ENCODE measurements around the gene GON4L.

GON4L gene

GRCh38 chr1:155884982-155885381 lies 28.0 kb upstream of the GON4L start:
- POLR2A ChIA-PET, result interaction anchor here (0.6 kb wide), 2 partner anchors 18 to 316 kb away, joined by 3 read pairs; no protein-coding TSS in a partner anchor

GRCh38 chr1:155884031-155884960 lies 27.3 kb upstream of the GON4L start:
- no peaks in the 10 kb centered on the region for H3K27me3 ChIP-seq (replicated peaks in 2 of 5; ENCODE audit: control insufficient read depth in 4 of 5, insufficient read depth in 5 of 5, low read length in 4 of 5)
- WGBS (ENCODE audit: insufficient coverage), result 99% methylated on average over 5 of the region's 9 CpGs
- H3K36me3 ChIP-seq (ENCODE audit: control insufficient read depth in 4 of 4, insufficient read depth in 4 of 4, low read length in 3 of 4), result peaks cover 4 to 37% (median 12%) of the 10 kb centered on the region in 4 experiments
- CTCF ChIA-PET, result interaction anchor here (1.1 to 1.6 kb wide), 5 partner anchors 10 to 23 kb away, joined by 3 to 4 read pairs (median 3); no protein-coding TSS in a partner anchor
- H3K4me1 ChIP-seq (ENCODE audit: control extremely low read depth in 1 of 4, control insufficient read depth in 4 of 4, insufficient read depth in 4 of 4, low read length in 3 of 4), result no peaks in the 10 kb centered on the region
- no peak overlapping the region for H3K27ac ChIP-seq (ENCODE audit: insufficient read depth in 1 of 2, low read depth in 1 of 2, low read length in 2 of 2, poor library complexity in 1 of 2, severe bottlenecking in 2 of 2)
- no peaks in the 10 kb centered on the region for H3K9me3 ChIP-seq (ENCODE audit: control extremely low read depth in 1 of 5, control insufficient read depth in 4 of 5, insufficient read depth in 2 of 5, low read depth in 1 of 5, low read length in 4 of 5)
- H3K4me3 ChIP-seq (ENCODE audit: control insufficient read depth in 1 of 7, extremely low read depth in 1 of 7, insufficient read depth in 4 of 7, low read depth in 2 of 7, low read length in 6 of 7), result no peak overlapping the region
- POLR2A ChIA-PET, result interaction anchor here (0.5 to 0.6 kb wide), 2 partner anchors 18 to 24 kb away, joined by 3 read pairs; no protein-coding TSS in a partner anchor
- no peak for DNase-seq

More at GRCh38 chr1:155884982-155885381, 28.0 kb upstream of the GON4L start:
- Histone ChIP-seq H3K9me3 (ENCODE audit: control extremely low read depth in 1 of 5, control insufficient read depth in 4 of 5, insufficient read depth in 2 of 5, low read depth in 1 of 5, low read length in 4 of 5) (no peaks in the 10 kb centered on the region), H3K4me1 (ENCODE audit: control extremely low read depth in 1 of 4, control insufficient read depth in 4 of 4, insufficient read depth in 4 of 4, low read length in 3 of 4) (no peaks in the 10 kb centered on the region), H3K27me3 (replicated peaks in 2 of 5; ENCODE audit: control insufficient read depth in 4 of 5, insufficient read depth in 5 of 5, low read length in 4 of 5) (no peaks in the 10 kb centered on the region), H3K36me3 (ENCODE audit: control insufficient read depth in 4 of 4, insufficient read depth in 4 of 4, low read length in 3 of 4) (peaks cover 4 to 35% (median 9%) of the 10 kb centered on the region in 4 experiments), H3K27ac (ENCODE audit: insufficient read depth in 1 of 2, low read depth in 1 of 2, low read length in 2 of 2, poor library complexity in 1 of 2, severe bottlenecking in 2 of 2) (no peak overlapping the region), H3K4me3 (ENCODE audit: control insufficient read depth in 1 of 7, extremely low read depth in 1 of 7, insufficient read depth in 4 of 7, low read depth in 2 of 7, low read length in 6 of 7) (no peak overlapping the region)
- CTCF ChIA-PET, result interaction anchor here (1.1 to 1.6 kb wide), 4 partner anchors 10 to 23 kb away, joined by 3 to 4 read pairs (median 4); no protein-coding TSS in a partner anchor
- DNase-seq, result no peak

GRCh38 chr1:155882766-155883165 lies 25.8 kb upstream of the GON4L start:
- no peaks in the 10 kb centered on the region for H3K27me3 ChIP-seq (replicated peaks in 2 of 5; ENCODE audit: control insufficient read depth in 4 of 5, insufficient read depth in 5 of 5, low read length in 4 of 5)
- H3K27ac ChIP-seq (ENCODE audit: insufficient read depth in 1 of 2, low read depth in 1 of 2, low read length in 2 of 2, poor library complexity in 1 of 2, severe bottlenecking in 2 of 2), result no peak overlapping the region
- DNase-seq, result no peak
- CTCF ChIA-PET, result interaction anchor here (0.5 to 1.9 kb wide), 5 partner anchors 9 to 27 kb away, joined by 3 to 13 read pairs (median 4); no protein-coding TSS in a partner anchor
- H3K4me1 ChIP-seq (ENCODE audit: control extremely low read depth in 1 of 4, control insufficient read depth in 4 of 4, insufficient read depth in 4 of 4, low read length in 3 of 4), result no peaks in the 10 kb centered on the region
- H3K9me3 ChIP-seq (ENCODE audit: control extremely low read depth in 1 of 5, control insufficient read depth in 4 of 5, insufficient read depth in 2 of 5, low read depth in 1 of 5, low read length in 4 of 5), result no peaks in the 10 kb centered on the region
- H3K36me3 ChIP-seq (ENCODE audit: control insufficient read depth in 4 of 4, insufficient read depth in 4 of 4, low read length in 3 of 4), result peaks cover 3 to 37% (median 12%) of the 10 kb centered on the region in 4 experiments
- 83% methylated on average over 1 of the region's 2 CpGs for WGBS (ENCODE audit: insufficient coverage)
- no peak overlapping the region for H3K4me3 ChIP-seq (ENCODE audit: control insufficient read depth in 1 of 7, extremely low read depth in 1 of 7, insufficient read depth in 4 of 7, low read depth in 2 of 7, low read length in 6 of 7)
- POLR2A ChIA-PET, result no interaction called here

- Histone ChIP-seq H3K27ac (ENCODE audit: insufficient read depth in 1 of 2, low read depth in 1 of 2, low read length in 2 of 2, poor library complexity in 1 of 2, severe bottlenecking in 2 of 2) (no peak overlapping the region), H3K4me3 (ENCODE audit: control insufficient read depth in 1 of 7, extremely low read depth in 1 of 7, insufficient read depth in 4 of 7, low read depth in 2 of 7, low read length in 6 of 7) (no peak overlapping the region), H3K36me3 (ENCODE audit: control insufficient read depth in 4 of 4, insufficient read depth in 4 of 4, low read length in 3 of 4) (peaks cover 3 to 37% (median 12%) of the 10 kb centered on the region in 4 experiments), H3K4me1 (ENCODE audit: control extremely low read depth in 1 of 4, control insufficient read depth in 4 of 4, insufficient read depth in 4 of 4, low read length in 3 of 4) (no peaks in the 10 kb centered on the region), H3K27me3 (replicated peaks in 2 of 5; ENCODE audit: control insufficient read depth in 4 of 5, insufficient read depth in 5 of 5, low read length in 4 of 5) (no peaks in the 10 kb centered on the region), H3K9me3 (ENCODE audit: control extremely low read depth in 1 of 5, control insufficient read depth in 4 of 5, insufficient read depth in 2 of 5, low read depth in 1 of 5, low read length in 4 of 5) (no peaks in the 10 kb centered on the region)
- ChIA-PET CTCF (interaction anchor here (0.5 to 1.9 kb wide), 5 partner anchors 9 to 26 kb away, joined by 3 to 13 read pairs (median 4); no protein-coding TSS in a partner anchor), POLR2A (no interaction called here)
- no peak for DNase-seq
These were observed 25.2 kb upstream of the GON4L start for GRCh38 chr1:155882235-155882634.

GRCh38 chr1:155880950-155881349 lies 23.9 kb upstream of the GON4L start:
- Histone ChIP-seq H3K4me1 (ENCODE audit: control extremely low read depth in 1 of 4, control insufficient read depth in 4 of 4, insufficient read depth in 4 of 4, low read length in 3 of 4) (no peaks in the 10 kb centered on the region), H3K27me3 (replicated peaks in 2 of 5; ENCODE audit: control insufficient read depth in 4 of 5, insufficient read depth in 5 of 5, low read length in 4 of 5) (no peaks in the 10 kb centered on the region), H3K27ac (ENCODE audit: insufficient read depth in 1 of 2, low read depth in 1 of 2, low read length in 2 of 2, poor library complexity in 1 of 2, severe bottlenecking in 2 of 2) (no peak overlapping the region), H3K9me3 (ENCODE audit: control extremely low read depth in 1 of 5, control insufficient read depth in 4 of 5, insufficient read depth in 2 of 5, low read depth in 1 of 5, low read length in 4 of 5) (no peaks in the 10 kb centered on the region), H3K36me3 (ENCODE audit: control insufficient read depth in 4 of 4, insufficient read depth in 4 of 4, low read length in 3 of 4) (peaks cover 3 to 32% (median 10%) of the 10 kb centered on the region in 4 experiments), H3K4me3 (ENCODE audit: control insufficient read depth in 1 of 7, extremely low read depth in 1 of 7, insufficient read depth in 4 of 7, low read depth in 2 of 7, low read length in 6 of 7) (no peak overlapping the region)
- ChIA-PET CTCF (no interaction called here), POLR2A (no interaction called here)
- no peak for DNase-seq
- 100% methylated on average over 3 of the region's 6 CpGs for WGBS (ENCODE audit: insufficient coverage)

GRCh38 chr1:155880251-155880650 lies 23.2 kb upstream of the GON4L start:
- no peak for DNase-seq
- ChIA-PET CTCF (no interaction called here), POLR2A (no interaction called here)
- no peak overlapping the region for H3K27ac ChIP-seq (ENCODE audit: insufficient read depth in 1 of 2, low read depth in 1 of 2, low read length in 2 of 2, poor library complexity in 1 of 2, severe bottlenecking in 2 of 2)
- no peaks in the 10 kb centered on the region for H3K27me3 ChIP-seq (replicated peaks in 2 of 5; ENCODE audit: control insufficient read depth in 4 of 5, insufficient read depth in 5 of 5, low read length in 4 of 5)
- H3K4me1 ChIP-seq (ENCODE audit: control extremely low read depth in 1 of 4, control insufficient read depth in 4 of 4, insufficient read depth in 4 of 4, low read length in 3 of 4), result no peaks in the 10 kb centered on the region
- 96% methylated on average over 2 of the region's 2 CpGs for WGBS (ENCODE audit: insufficient coverage)
- no peaks in the 10 kb centered on the region for H3K9me3 ChIP-seq (ENCODE audit: control extremely low read depth in 1 of 5, control insufficient read depth in 4 of 5, insufficient read depth in 2 of 5, low read depth in 1 of 5, low read length in 4 of 5)
- H3K4me3 ChIP-seq (ENCODE audit: control insufficient read depth in 1 of 7, extremely low read depth in 1 of 7, insufficient read depth in 4 of 7, low read depth in 2 of 7, low read length in 6 of 7), result no peak overlapping the region
- H3K36me3 ChIP-seq (ENCODE audit: control insufficient read depth in 4 of 4, insufficient read depth in 4 of 4, low read length in 3 of 4), result peaks cover 3 to 32% (median 9%) of the 10 kb centered on the region in 4 experiments

GRCh38 chr1:155877945-155878344 lies 20.9 kb upstream of the GON4L start:
- H3K27me3 ChIP-seq (replicated peaks in 2 of 5; ENCODE audit: control insufficient read depth in 4 of 5, insufficient read depth in 5 of 5, low read length in 4 of 5), result no peaks in the 10 kb centered on the region
- ChIA-PET POLR2A (interaction anchor here (0.7 kb wide), 1 partner anchor 18 kb away, joined by 3 read pairs; no protein-coding TSS in a partner anchor), CTCF (interaction anchor here (1.4 kb wide), 1 partner anchor 17 kb away, joined by 3 read pairs; no protein-coding TSS in a partner anchor)
- H3K4me3 ChIP-seq (ENCODE audit: control insufficient read depth in 1 of 7, extremely low read depth in 1 of 7, insufficient read depth in 4 of 7, low read depth in 2 of 7, low read length in 6 of 7), result no peak overlapping the region
- 100% methylated on average over 2 of the region's 2 CpGs for WGBS (ENCODE audit: insufficient coverage)
- H3K4me1 ChIP-seq (ENCODE audit: control extremely low read depth in 1 of 4, control insufficient read depth in 4 of 4, insufficient read depth in 4 of 4, low read length in 3 of 4), result no peaks in the 10 kb centered on the region
- H3K27ac ChIP-seq (ENCODE audit: insufficient read depth in 1 of 2, low read depth in 1 of 2, low read length in 2 of 2, poor library complexity in 1 of 2, severe bottlenecking in 2 of 2), result no peak overlapping the region
- H3K36me3 ChIP-seq (ENCODE audit: control insufficient read depth in 4 of 4, insufficient read depth in 4 of 4, low read length in 3 of 4), result peaks cover 3 to 29% (median 11%) of the 10 kb centered on the region in 4 experiments
- no peaks in the 10 kb centered on the region for H3K9me3 ChIP-seq (ENCODE audit: control extremely low read depth in 1 of 5, control insufficient read depth in 4 of 5, insufficient read depth in 2 of 5, low read depth in 1 of 5, low read length in 4 of 5)
- DNase-seq, result no peak
